Measurements from ENCODE around the gene TAL1.

GRCh38 chr1:47179988-47180563, 51.9 kb downstream of the TAL1 start:
- TF ChIP-seq, protein P1, sequence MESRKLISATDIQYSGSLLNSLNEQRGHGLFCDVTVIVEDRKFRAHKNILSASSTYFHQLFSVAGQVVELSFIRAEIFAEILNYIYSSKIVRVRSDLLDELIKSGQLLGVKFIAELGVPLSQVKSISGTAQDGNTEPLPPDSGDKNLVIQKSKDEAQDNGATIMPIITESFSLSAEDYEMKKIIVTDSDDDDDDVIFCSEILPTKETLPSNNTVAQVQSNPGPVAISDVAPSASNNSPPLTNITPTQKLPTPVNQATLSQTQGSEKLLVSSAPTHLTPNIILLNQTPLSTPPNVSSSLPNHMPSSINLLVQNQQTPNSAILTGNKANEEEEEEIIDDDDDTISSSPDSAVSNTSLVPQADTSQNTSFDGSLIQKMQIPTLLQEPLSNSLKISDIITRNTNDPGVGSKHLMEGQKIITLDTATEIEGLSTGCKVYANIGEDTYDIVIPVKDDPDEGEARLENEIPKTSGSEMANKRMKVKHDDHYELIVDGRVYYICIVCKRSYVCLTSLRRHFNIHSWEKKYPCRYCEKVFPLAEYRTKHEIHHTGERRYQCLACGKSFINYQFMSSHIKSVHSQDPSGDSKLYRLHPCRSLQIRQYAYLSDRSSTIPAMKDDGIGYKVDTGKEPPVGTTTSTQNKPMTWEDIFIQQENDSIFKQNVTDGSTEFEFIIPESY (IDR thresholded peaks at IDR 0.05; ENCODE audit: borderline replicate concordance, low read depth) = no peak
- no peak for TF ChIP-seq RAD21 (IDR thresholded peaks at IDR 0.05; ENCODE audit: low read length)
- no peak for TF ChIP-seq POLR2AphosphoS5 (IDR thresholded peaks at IDR 0.05; ENCODE audit: low read depth, low read length)
- TF ChIP-seq CTCF (IDR thresholded peaks at IDR 0.05) = no peak

All from SK-N-SH (cell line).